HG02973 (cell line): Measurements from ENCODE around the gene ATP8A2.
"Not testable (repeated sequence)": the region's sequence is repeated elsewhere in the genome, so short reads cannot be mapped to it uniquely, and the experiment has no call there.

ENCODE experiments used
- ATAC-seq: cut with Tn5 transposase; IDR thresholded peaks from one replicate; pipeline ENCODE4 v1.9.1; 2021; ENCODE audit warnings: moderate library complexity; ENCODE audit not compliant: unreplicated experiment

Gene ATP8A2

GRCh38 chr13:25790137-25790536 lies 418.4 kb downstream of the ATP8A2 start:
- ATAC-seq, result not testable (repeated sequence)

- no peak for ATAC-seq
Measured at GRCh38 chr13:25795277-25795676, 423.5 kb downstream of the ATP8A2 start.

DNA sequence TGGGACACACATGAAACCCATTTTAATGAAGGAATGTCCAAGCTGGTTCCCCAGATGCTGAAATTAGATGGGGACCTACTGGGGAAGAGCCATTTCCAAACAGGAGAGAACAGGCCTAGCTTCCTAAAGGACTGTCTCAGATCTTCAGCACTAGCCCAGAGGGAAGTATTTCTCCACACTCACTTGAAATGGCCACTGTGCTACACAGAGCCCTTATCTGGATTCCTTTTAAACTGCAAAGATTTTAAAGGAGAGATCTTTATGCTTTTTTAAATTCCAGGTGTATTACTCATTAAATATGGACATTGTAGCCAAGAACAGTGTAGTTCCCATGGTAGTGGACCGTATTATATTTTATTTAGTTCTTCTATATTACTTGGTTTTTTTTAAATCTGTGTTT lies 424.7 kb downstream of the ATP8A2 start:
- ATAC-seq, result no peak

DNA sequence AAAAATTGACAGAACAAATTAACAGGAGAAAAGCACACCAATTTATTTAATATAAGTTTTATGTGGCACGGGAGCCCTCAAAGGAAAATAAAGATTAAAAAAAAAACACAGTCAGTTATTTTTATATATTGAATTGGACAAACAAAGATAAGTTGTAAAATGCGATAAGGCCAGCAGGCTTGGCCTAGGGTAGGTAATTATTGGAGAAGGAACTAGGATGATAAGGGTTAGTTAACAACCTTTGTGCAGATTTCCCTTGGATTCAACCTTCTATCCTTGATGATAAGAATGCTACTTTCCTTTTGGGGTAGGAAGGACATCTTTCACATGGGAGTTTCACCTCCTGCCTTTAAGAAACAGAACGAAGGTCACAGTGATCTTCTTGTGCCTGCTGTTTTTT lies 427.2 kb downstream of the ATP8A2 start:
- no peak for ATAC-seq

DNA sequence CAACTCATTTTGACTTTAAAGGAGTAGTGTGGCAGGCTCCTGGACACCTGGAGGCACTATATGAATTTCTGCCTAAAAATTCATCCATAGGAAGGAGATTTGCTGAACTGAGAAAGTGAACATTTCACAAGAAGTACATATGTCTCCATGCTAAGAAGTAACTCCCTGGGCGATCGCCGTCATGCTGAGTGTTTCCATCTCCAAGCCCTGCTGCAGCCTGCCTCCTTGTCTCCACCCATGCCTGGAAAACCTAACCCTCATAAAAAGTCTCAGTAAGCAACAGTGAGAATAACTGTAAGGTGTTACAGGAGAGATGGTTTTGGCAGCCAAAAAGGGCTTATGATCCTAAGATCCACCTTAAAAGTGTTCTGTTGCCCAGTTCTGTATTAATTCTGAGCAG lies 428.7 kb downstream of the ATP8A2 start:
- ATAC-seq, result no peak

GRCh38 chr13:25802579-25802978 lies 430.8 kb downstream of the ATP8A2 start:
- ATAC-seq, result no peak

DNA sequence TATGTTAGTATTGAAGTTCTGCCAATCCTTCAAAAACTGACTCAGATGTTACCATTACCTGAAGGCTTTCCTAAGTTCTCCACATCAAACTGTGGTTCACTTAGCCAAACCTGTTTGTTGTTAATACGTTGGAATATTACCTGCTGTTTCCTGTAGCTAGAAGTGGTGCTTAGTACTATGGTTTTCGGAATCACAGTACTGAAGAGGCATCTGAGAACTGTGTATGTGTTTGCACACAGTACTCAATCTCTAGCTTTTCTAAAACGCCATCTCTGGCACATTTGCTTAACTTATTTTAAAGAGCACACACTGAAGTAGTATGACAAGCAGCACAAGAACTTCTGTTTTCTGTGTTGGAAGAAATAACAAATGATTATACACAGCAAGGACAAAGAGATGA lies 431.9 kb downstream of the ATP8A2 start:
- no peak for ATAC-seq

DNA sequence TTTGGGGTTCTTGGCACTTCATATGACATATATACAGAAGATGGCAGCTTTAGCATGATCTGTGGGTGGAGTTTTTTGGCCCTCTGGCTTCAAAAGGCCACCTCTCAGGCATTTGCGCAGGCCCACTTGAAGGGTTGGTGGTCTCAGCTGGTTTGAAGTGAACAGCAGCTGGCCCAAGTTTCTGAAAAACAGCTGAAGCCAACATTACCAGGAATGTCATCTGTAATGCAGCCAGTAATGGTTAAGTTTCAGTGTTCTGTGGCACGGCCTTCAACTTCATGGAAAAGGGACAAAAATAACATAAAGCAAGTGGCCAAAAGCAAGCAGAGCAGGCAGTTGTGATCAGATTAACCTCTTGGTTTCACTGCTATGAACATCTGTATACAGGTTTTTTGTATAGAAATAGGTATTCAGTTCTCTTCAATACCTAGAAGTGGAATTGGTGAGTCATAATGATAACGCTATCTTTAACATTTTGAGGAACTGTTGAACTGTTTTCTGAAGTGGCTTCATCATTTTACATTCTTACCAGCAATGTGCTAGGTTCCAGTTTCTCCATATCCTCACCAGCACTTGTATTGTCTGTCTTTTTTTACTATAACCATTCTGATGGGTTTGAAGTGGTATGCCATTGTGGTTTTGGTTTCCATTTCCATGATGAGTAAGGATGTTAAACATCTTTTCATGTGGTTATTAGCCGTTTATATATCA lies 434.6 kb downstream of the ATP8A2 start:
- peak; percentile 87 for ATAC-seq

DNA sequence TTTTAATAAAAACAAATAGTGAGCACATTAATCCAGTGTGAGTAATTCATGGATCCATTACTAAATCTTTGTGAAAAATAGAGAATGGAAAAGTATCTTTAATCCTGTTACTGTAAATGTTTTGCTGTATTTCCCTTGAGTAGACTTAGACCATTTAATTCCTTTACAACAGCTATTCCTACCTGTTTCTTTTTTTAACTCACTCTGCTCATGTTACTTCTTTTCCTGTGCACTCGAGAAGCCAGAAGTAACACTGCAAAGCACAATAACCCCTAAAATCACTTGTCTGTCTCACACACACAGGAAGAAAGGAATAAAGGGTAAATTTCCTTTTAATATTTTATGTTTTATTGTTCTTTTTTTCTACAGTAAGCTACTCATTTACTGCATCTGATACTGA lies 435.8 kb downstream of the ATP8A2 start:
- ATAC-seq, result no peak

DNA sequence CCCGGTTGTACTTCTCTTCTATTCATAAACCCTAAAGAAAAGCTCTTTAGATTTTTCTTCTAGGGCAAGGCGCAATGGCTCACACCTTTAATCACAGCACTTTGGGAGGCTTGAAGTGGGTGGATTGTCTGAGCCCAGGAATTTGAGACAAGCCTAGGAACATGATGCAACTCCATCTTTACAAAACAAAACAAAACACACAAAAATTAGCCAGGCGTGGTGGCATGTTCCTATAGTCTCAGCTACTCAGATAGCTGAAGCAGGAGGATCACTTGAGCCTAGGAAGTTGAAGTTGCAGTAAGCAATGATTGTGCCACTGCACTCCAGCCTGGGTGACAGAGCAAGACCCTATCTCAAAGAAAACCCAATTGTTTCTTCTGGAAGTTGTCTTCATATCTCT lies 439.7 kb downstream of the ATP8A2 start:
- no peak for ATAC-seq

GRCh38 chr13:25816239-25816638 lies 444.5 kb downstream of the ATP8A2 start:
- ATAC-seq, result no peak

GRCh38 chr13:25819856-25820530 lies 448.2 kb downstream of the ATP8A2 start:
- ATAC-seq, result no peak

- ATAC-seq, result no peak
Measured at GRCh38 chr13:25821776-25822175, 450.0 kb downstream of the ATP8A2 start.

DNA sequence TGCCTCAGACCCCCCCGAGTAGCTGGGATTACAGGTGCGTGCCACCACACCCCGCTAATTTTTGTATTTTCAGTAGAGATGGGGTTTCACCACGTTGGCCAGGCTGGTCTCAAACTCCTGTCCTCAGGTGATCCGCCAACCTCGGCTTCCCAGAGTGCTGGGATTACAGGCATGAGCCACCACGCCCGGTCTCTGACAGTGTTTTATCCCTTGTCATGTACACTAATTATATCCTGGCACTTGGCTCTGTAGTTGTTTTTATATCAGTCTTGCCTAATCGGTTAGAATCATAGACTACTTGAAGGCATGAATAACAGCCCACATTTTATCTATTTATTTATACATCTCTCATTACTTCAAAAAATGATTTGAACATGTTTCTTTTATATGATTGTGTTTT lies 455.4 kb downstream of the ATP8A2 start:
- ATAC-seq, result not testable (repeated sequence)

DNA sequence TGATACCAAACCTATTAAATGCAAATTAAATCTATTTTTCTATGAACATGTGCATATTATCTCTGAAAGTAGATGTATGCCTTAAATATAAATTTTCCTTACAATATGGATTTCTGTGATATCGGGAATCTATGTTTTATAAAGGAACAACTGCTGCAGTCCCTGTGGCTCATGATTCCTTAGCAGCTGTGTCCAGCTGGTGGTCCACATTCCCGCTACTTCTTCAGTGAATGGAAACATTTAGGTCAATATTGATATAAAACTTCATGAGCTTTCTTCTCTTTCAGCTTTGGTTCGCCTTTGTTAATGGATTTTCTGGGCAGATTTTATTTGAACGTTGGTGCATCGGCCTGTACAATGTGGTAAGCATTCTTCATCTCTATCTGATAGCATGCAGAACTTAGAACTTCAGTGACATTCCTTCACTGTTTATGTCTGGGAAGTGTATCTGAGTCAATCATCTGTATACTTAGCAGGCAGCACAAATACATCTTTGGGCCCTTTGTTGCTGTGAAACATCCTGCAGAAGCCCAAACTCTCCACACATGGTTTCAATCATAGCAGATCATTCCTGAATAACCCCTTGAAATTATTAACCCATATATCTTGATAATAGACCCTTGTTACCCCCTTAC lies 456.2 kb downstream of the ATP8A2 start:
- no peak for ATAC-seq

DNA sequence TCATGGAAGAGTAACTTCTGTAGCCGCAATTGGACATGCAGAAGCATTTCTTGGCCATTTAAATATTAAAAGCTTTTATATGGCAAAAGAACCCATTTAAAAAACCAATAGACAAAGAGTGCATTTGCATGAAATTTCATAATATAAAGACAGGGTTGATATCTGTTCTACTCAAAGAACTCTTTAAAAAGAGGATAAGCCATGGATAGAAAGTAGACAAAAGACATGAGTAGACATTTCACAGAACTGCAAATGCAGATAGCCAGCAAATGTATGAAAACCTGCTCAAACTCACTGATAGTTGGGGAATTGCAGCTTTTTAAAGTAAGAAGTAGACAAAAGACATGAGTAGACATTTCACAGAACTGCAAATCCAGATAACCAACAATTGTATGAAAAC lies 462.0 kb downstream of the ATP8A2 start:
- no peak for ATAC-seq

DNA sequence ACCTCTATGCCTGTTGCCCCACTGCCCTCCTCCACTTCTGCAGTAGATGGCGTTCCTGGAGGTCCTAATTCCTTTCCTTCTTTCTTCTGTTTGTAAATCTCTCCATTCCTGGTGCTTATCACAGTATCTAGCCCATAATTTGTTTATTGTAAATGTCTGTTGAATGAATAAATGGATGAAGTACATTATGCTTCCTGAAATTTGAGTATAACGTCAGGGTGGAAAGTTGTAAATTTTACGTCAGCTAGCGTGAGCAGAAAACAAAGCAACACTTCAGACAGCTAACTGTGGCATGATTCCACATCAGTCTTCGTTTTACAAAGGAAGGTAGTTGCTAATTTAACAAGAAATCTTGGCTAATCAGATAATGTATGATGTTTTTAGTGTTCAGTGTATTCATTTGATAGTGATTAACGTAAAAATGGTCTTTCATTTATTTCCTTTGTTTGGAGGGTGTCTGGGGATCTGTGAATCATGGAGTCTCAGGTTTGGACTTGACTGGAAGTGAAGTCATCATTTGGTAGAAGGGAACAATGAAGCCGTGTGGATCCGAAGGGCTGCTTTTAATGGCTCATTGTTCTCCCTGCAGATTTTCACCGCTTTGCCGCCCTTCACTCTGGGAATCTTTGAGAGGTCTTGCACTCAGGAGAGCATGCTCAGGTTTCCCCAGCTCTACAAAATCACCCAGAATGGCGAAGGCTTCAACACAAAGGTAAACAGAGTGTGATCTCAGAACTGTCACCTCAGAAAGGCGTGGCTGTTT lies 465.0 kb downstream of the ATP8A2 start:
- ATAC-seq, result no peak

DNA sequence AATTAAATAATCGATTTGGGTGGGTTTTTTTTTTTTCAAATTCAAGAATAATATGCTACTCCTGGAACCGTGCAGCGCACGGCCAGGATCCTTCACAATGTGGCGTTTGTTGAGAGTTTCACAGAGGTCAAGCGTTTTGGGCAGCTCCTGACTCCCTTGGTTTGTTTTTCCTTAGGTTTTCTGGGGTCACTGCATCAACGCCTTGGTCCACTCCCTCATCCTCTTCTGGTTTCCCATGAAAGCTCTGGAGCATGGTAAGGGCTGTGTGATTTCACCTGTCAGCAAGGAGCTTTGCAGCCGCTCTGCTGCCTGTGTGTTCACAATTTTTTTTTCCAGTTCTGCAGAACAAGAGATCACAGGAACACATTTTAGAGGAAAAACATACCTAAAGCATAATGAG lies 467.6 kb downstream of the ATP8A2 start:
- no peak for ATAC-seq

- no peak for ATAC-seq
Measured at GRCh38 chr13:25840261-25840660, 468.5 kb downstream of the ATP8A2 start.

GRCh38 chr13:25840931-25841330 lies 469.2 kb downstream of the ATP8A2 start:
- ATAC-seq, result no peak

DNA sequence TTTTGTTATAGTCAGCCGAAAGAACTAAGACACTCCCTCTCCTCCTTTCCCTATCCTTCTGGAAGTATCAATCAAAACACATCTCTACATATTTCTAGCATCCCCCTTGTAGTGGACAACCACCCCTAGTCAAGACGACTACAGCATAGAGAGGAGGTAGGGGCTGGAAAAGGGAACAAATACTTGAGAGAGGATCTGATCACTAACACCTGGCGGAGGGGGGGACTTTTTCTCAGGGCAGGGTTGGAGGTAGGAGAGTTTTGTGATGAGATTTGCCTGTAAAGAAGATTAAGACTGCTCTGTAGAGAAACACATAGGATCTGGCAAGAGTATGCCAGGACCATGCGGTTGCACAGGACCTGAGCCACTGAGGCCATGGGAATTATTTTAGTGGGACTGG lies 471.9 kb downstream of the ATP8A2 start:
- ATAC-seq, result no peak
